ENCODE results near the gene KAZALD1.

DNA sequence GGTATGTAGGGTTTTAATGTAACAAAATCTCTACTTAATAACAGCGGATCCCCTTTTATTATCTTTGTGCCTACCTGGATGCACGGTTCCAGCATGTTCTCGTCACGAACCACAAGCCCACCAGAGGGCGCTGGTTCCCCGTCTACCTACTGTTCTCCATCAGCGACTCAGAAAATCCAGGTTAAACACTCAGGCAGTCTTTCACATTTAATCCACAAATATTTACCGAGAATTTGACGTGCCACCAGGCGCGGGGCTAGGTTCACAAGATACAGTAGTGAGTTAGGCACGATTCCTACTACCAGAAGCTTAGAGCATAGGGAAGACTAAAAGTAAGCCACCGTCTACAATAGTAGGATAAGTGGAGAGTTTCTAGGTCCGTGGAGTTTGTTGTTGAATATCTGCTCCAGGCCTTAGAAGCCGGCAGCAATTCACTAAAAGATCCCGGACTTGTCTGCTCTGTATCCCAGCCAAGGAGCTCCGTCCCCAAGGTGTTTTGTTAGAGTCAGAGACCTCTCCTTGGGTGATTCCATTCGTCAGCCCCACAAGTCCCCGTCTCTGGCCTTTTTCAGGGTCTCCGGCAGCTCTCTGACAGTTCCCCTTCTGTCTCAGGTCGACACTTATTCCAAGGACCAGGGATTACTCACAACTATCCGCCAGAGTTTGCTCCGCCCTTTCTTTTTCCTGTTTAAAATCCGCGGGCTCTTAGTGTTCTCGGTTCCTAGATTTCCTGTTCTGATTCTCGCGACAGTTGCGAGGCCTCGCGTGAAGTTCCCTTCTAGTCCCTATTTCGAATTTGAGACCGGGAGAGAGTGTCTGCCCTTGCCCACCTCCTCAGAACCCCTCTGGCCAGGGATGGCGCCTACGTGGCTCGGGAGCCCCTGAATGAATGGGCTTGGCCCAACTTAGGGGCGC lies 1.5 kb upstream of the KAZALD1 start:
- TF ChIP-seq, protein P1, sequence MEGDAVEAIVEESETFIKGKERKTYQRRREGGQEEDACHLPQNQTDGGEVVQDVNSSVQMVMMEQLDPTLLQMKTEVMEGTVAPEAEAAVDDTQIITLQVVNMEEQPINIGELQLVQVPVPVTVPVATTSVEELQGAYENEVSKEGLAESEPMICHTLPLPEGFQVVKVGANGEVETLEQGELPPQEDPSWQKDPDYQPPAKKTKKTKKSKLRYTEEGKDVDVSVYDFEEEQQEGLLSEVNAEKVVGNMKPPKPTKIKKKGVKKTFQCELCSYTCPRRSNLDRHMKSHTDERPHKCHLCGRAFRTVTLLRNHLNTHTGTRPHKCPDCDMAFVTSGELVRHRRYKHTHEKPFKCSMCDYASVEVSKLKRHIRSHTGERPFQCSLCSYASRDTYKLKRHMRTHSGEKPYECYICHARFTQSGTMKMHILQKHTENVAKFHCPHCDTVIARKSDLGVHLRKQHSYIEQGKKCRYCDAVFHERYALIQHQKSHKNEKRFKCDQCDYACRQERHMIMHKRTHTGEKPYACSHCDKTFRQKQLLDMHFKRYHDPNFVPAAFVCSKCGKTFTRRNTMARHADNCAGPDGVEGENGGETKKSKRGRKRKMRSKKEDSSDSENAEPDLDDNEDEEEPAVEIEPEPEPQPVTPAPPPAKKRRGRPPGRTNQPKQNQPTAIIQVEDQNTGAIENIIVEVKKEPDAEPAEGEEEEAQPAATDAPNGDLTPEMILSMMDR (IDR thresholded peaks at IDR 0.05): peak; percentile 65 to 81 (median 78)
- TF ChIP-seq POLR2A (IDR thresholded peaks at IDR 0.05) (no peak), POLR2AphosphoS5 (IDR thresholded peaks at IDR 0.05) (peak in 1 of 2 donors; percentile 55), EP300 (IDR thresholded peaks at IDR 0.05) (no peak)
